ENCODE measurements around the gene IGFBPL1.
A peak's percentile ranks its signal among the peaks of the same experiment; 100 is the strongest.
"Not testable (repeated sequence)": the region's sequence is repeated elsewhere in the genome, so short reads cannot be mapped to it uniquely, and the experiment has no call there.

IGFBPL1 gene

GRCh38 chr9:38428062-38428461 lies 3.8 kb upstream of the IGFBPL1 start:
- no peak for DNase-seq

- no peak for DNase-seq
These were observed 664 bp upstream of the IGFBPL1 start for GRCh38 chr9:38424918-38425317.

GRCh38 chr9:38423273-38423972 lies 831 bp downstream of the IGFBPL1 start:
- no peak for DNase-seq

- no peak for DNase-seq
These were observed 1.5 kb downstream of the IGFBPL1 start for GRCh38 chr9:38422555-38423260.

- no peak for DNase-seq
These were observed 2.6 kb downstream of the IGFBPL1 start for GRCh38 chr9:38421498-38422211.

GRCh38 chr9:38419181-38419580 lies 5.1 kb downstream of the IGFBPL1 start:
- no peak for DNase-seq

- no peak for DNase-seq
These were observed 5.9 kb downstream of the IGFBPL1 start for GRCh38 chr9:38418366-38418765.

- DNase-seq = peak; percentile 15 to 56
These were observed 7.0 kb downstream of the IGFBPL1 start for GRCh38 chr9:38417003-38417945.

- no peak for DNase-seq
These were observed 7.8 kb downstream of the IGFBPL1 start for GRCh38 chr9:38416461-38416860.

GRCh38 chr9:38415856-38416255 lies 8.4 kb downstream of the IGFBPL1 start:
- no peak for DNase-seq

- DNase-seq = no peak
These were observed 10.1 kb downstream of the IGFBPL1 start for GRCh38 chr9:38414040-38414723.

GRCh38 chr9:38413283-38413682 lies 11.0 kb downstream of the IGFBPL1 start:
- DNase-seq = no peak

- DNase-seq = no peak
These were observed 11.5 kb downstream of the IGFBPL1 start for GRCh38 chr9:38412751-38413150.

GRCh38 chr9:38408719-38409118 lies 15.5 kb downstream of the IGFBPL1 start:
- no peak for DNase-seq

GRCh38 chr9:38406476-38407186 lies 17.6 kb downstream of the IGFBPL1 start:
- no peak for DNase-seq

- peak; percentile 20 to 66 for DNase-seq
These were observed 18.5 kb downstream of the IGFBPL1 start for GRCh38 chr9:38405785-38406184.

- peak in 1 of 2 donors; percentile 20 for DNase-seq
These were observed 19.9 kb downstream of the IGFBPL1 start for GRCh38 chr9:38404314-38404713.

- no peak for DNase-seq
These were observed 22.3 kb downstream of the IGFBPL1 start for GRCh38 chr9:38401994-38402393.

- not testable (repeated sequence) for DNase-seq
These were observed 25.1 kb downstream of the IGFBPL1 start for GRCh38 chr9:38399191-38399590.

- no peak for DNase-seq
These were observed 27.9 kb downstream of the IGFBPL1 start for GRCh38 chr9:38396371-38396671.

- DNase-seq = no peak
These were observed 28.4 kb downstream of the IGFBPL1 start for GRCh38 chr9:38395653-38396370.
